Liver (tissue), 3 donors: ENCODE data around the gene ARHGEF4.
"Not testable (repeated sequence)": the region's sequence is repeated elsewhere in the genome, so short reads cannot be mapped to it uniquely, and the experiment has no call there.

Experiments used
- JUND ChIP-seq, 2 donors: IDR thresholded peaks; 2 replicates each; pipeline ENCODE4 v1.6.1; 2016; ENCODE audit warnings: antibody characterized with exemption in 2 of 2
- RAD21 ChIP-seq, 2 donors: IDR thresholded peaks; 2 replicates each; pipeline ENCODE4 v1.6.1; 2016; ENCODE audit warnings: antibody characterized with exemption in 2 of 2, mild to moderate bottlenecking in 2 of 2
- TAF1 ChIP-seq: conservative IDR thresholded peaks from 2 replicates; pipeline ENCODE4 v1.6.1; 2016; ENCODE audit warnings: antibody characterized with exemption, mild to moderate bottlenecking
- TF ChIP-seq, protein P1 (sequence below): IDR thresholded peaks from 2 replicates; pipeline ENCODE4 v1.6.1; 2016; ENCODE audit warnings: antibody characterized with exemption
- TF ChIP-seq, protein P2 (sequence below): fragments of 150-350 bp; IDR thresholded peaks from 2 replicates; pipeline ENCODE4 v1.5.1; 2017; ENCODE audit warnings: improper control_type of control experiment, low read depth, low read length; ENCODE audit not compliant: missing input control
- TF ChIP-seq, protein P3 (sequence below): IDR thresholded peaks from 2 replicates; pipeline ENCODE4 v1.6.1; 2016; ENCODE audit warnings: antibody characterized with exemption
- donor health status: healthy.
- donor health status: healthy.

DNA sequence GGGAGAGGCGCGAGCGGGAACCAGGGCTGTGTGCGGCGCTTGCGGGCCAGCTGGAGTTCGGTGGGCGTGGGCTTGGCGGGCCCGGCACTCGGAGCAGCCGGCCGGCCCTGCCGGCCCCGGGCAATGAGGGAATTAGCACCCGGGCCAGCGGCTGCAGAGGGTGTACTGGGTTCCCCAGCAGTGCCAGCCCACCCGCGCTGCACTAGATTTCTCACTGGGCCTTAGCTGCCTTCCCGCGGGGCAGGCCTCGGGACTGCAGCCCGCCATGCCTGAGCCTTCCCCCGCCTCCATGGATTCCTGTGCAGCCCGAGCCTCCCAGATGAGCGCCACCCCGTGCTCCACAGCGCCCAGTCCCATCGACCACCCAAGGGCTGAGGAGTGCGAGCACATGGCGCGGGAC lies 154.7 kb downstream of the ARHGEF4 start:
- TF ChIP-seq, protein P1, sequence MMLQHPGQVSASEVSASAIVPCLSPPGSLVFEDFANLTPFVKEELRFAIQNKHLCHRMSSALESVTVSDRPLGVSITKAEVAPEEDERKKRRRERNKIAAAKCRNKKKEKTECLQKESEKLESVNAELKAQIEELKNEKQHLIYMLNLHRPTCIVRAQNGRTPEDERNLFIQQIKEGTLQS = not testable (repeated sequence)
- TF ChIP-seq, protein P2, sequence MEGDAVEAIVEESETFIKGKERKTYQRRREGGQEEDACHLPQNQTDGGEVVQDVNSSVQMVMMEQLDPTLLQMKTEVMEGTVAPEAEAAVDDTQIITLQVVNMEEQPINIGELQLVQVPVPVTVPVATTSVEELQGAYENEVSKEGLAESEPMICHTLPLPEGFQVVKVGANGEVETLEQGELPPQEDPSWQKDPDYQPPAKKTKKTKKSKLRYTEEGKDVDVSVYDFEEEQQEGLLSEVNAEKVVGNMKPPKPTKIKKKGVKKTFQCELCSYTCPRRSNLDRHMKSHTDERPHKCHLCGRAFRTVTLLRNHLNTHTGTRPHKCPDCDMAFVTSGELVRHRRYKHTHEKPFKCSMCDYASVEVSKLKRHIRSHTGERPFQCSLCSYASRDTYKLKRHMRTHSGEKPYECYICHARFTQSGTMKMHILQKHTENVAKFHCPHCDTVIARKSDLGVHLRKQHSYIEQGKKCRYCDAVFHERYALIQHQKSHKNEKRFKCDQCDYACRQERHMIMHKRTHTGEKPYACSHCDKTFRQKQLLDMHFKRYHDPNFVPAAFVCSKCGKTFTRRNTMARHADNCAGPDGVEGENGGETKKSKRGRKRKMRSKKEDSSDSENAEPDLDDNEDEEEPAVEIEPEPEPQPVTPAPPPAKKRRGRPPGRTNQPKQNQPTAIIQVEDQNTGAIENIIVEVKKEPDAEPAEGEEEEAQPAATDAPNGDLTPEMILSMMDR = not testable (repeated sequence)
- TF ChIP-seq RAD21 (IDR thresholded peaks at IDR 0.05); JUND (IDR thresholded peaks at IDR 0.05); TAF1: not testable (repeated sequence)
- TF ChIP-seq, protein P3, sequence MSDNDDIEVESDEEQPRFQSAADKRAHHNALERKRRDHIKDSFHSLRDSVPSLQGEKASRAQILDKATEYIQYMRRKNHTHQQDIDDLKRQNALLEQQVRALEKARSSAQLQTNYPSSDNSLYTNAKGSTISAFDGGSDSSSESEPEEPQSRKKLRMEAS = not testable (repeated sequence)
